ENCODE results near the gene PSD4. TPM values are rescaled to one million over a fixed set of nuclear protein-coding genes. Genes with fewer than 3 reads are reported as not detected.

PSD4 gene
- total RNA-seq, 1 donor from 2014 or later = 11.2 TPM

DNA sequence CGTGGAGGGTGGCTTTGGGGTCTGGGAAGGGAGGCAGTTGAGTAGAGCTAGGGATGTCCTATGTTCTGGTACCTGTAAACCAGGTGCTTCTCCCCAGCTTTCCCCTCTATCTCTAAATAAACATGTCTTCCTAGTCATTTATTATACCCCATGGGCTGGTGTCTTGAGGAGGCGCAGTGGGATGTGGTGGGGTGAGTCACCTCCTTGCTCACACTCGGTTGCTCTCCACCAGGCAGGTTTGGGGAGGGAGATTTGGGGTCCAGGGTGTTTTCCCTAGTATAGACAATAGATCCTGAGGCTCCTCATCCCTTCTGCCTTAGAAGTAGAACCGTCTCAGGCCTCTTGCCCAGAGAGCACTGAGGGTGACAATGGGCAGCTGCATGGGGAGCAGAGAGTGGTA, 5.1 kb downstream of the PSD4 start:
- no peaks in the 10 kb centered on the region for H3K36me3 ChIP-seq
- no peaks in the 10 kb centered on the region for H3K4me1 ChIP-seq
- TF ChIP-seq, protein P1, sequence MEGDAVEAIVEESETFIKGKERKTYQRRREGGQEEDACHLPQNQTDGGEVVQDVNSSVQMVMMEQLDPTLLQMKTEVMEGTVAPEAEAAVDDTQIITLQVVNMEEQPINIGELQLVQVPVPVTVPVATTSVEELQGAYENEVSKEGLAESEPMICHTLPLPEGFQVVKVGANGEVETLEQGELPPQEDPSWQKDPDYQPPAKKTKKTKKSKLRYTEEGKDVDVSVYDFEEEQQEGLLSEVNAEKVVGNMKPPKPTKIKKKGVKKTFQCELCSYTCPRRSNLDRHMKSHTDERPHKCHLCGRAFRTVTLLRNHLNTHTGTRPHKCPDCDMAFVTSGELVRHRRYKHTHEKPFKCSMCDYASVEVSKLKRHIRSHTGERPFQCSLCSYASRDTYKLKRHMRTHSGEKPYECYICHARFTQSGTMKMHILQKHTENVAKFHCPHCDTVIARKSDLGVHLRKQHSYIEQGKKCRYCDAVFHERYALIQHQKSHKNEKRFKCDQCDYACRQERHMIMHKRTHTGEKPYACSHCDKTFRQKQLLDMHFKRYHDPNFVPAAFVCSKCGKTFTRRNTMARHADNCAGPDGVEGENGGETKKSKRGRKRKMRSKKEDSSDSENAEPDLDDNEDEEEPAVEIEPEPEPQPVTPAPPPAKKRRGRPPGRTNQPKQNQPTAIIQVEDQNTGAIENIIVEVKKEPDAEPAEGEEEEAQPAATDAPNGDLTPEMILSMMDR (IDR thresholded peaks at IDR 0.05) = no peak
- no peak overlapping the region for H3K4me3 ChIP-seq
- no peaks in the 10 kb centered on the region for H3K9me3 ChIP-seq
- no peak overlapping the region for H3K27ac ChIP-seq
- DNase-seq (ENCODE audit: low spot score in 2 of 2) = no peak
- no peaks in the 10 kb centered on the region for H3K27me3 ChIP-seq
- intact Hi-C loops (cut with DNase I) = no loop called here

DNA sequence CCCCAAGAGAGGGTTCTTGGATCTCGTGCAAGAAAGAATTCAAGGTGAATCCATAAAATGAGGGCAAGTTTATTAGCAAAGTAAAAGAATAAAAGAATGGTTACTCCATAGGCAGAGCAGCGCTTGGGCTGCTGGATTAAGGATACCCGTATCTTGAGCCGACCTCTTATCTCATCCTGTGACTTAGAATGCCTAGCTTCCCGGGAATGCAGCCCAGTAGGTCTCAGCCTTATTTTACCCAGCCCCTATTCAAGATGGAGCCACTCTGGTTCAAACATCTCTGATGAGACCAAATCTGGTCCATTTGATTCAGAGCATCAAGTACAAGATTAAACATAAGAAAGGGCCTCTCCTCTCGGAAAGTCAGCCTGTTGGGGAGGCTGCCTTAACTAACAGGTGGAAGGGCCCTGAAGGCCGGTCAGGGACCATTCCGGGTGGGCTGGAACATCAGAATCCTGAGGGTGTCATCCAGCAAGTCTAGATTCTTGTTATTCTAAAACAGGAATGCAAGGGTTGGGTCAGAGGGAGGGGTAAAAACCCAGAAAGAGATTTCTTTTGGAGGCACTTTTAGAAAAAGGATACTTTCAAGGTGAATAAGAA, 5.8 kb downstream of the PSD4 start:
- DNase-seq (ENCODE audit: low spot score in 2 of 2) = no peak
- H3K27ac ChIP-seq = no peak overlapping the region
- intact Hi-C loops (cut with DNase I) = no loop called here

DNA sequence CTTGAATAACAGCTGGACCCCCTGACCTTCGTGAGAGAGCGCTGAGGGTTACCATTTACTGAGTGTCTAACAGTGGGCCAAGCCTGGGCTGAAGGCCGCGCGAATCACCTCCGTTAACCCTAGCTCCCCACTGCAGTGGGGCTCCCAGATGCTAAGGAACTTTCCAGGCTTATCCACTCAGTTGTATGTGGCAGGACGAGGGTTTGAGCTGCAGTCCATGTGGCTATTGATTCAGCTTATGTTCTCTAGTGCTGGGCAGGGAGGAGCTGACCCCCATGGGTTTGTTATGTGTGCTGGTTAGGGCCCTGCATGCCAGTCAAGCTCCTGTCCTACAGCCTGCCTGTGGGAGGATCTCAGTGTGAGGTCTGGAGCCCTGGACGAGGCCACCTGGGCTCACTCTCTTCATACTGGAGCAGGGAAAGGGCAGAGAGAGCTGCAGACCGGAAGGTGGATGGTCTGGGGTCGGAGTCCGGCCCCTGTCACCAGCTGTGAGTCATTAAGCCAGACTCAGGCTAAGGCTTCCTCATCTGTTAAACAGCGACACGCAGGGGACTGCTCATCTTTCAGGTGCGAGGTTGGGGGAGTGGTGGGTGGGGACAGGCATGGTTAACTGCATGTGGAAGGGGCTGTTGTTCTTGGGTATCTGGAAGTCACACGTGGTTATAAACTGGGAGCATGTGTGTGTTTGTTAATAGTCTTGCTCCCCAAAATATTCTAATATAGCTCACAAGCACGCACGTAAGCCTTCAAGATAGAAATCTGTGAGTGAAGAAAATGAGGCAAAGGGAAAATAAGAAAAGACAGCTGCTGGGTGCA, 6.6 kb downstream of the PSD4 start:
- intact Hi-C loops (cut with DNase I) = no loop called here
- no peaks in the 10 kb centered on the region for H3K4me1 ChIP-seq
- TF ChIP-seq, protein P1 (IDR thresholded peaks at IDR 0.05) = no peak
- H3K27ac ChIP-seq = no peak overlapping the region
- no peaks in the 10 kb centered on the region for H3K9me3 ChIP-seq
- no peaks in the 10 kb centered on the region for H3K27me3 ChIP-seq
- no peak for DNase-seq (ENCODE audit: low spot score in 2 of 2)
- no peaks in the 10 kb centered on the region for H3K36me3 ChIP-seq
- H3K4me3 ChIP-seq = no peak overlapping the region

More for the DNA sequence above, 5.8 kb downstream of the PSD4 start:
- Histone ChIP-seq H3K4me3 (no peak overlapping the region), H3K36me3 (no peaks in the 10 kb centered on the region), H3K27me3 (no peaks in the 10 kb centered on the region), H3K4me1 (no peaks in the 10 kb centered on the region), H3K9me3 (no peaks in the 10 kb centered on the region)
- TF ChIP-seq, protein P1 (IDR thresholded peaks at IDR 0.05) = no peak

DNA sequence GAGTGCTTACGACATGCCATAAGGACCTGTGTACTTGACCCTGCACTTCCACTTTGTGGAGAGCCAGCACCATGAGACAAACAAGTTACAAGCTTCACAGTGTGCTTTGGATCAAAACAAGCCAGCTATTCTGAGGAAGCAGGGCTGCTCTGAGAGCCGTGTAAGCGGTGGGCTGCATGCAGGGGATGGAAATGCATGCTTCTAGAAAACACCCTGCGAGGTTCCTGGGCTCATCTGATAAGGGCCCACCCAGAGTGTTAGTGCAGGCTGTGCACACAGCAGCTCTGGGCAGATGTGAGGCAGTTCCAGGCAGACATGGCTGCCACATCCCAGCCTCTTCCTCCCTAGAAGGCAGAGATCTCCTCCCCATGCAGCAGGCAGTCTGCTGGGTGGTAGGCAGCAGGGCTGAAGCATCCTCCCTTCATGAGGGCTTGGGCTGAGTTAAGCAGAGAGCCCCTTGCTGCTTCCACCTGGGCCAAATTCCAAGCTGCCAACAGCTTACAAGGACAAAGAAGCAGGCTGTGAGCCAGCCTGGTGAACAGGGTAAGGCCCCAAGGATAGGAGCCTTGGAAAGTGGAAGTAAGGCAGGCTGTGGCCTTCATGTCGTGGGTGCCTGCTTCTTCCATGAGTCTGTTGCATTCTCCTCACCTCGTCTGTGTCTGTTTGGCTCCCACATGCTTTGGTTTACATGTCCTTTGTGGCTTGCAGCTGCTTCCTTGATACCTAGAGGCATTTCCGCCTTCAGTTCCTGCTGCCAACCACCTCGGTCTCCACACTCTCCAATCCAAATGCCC, 7.7 kb downstream of the PSD4 start:
- TF ChIP-seq, protein P1 (IDR thresholded peaks at IDR 0.05) = no peak
- no peaks in the 10 kb centered on the region for H3K36me3 ChIP-seq

DNA sequence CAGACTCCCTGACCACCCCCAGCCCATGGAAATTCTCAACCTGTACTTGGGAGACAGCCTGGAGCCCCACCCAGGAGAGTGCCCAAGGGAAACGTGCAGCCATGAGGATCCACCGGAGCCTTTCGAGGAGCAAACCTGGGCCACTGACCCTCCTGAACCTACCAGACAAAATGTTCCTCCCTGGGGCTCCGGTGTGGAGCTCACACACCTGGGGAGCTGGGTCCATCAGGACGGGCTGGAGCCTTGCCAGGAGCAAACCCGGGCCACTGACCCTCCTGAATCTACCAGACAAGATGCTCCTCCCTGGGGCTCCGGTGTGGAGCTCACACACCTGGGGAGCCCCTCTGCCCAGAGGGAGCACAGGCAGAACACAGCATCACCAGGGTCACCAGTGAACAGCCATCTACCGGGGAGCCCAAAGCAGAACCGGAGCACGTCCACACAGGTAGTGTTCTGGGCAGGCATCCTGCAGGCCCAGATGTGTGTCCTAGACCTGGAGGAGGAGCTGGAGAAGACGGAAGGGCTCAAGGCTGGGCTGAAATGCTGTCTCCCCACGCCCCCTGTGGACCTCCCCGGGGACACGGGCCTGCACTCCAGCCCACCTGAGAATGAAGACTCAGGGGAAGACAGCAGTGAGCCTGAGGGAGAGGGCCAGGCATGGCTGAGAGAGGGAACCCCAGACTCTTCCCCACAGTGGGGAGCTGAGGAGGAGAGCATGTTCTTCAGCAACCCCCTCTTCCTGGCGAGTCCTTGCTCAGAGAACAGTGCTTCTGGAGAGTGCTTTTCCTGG, 8.9 kb downstream of the PSD4 start:
- no peak overlapping the region for H3K4me3 ChIP-seq
- no peaks in the 10 kb centered on the region for H3K9me3 ChIP-seq
- H3K27me3 ChIP-seq = no peaks in the 10 kb centered on the region
- no peaks in the 10 kb centered on the region for H3K36me3 ChIP-seq
- no peaks in the 10 kb centered on the region for H3K4me1 ChIP-seq
- no peak for DNase-seq (ENCODE audit: low spot score in 2 of 2)
- intact Hi-C loops (cut with DNase I) = no loop called here
- TF ChIP-seq, protein P1 (IDR thresholded peaks at IDR 0.05) = no peak
- no peak overlapping the region for H3K27ac ChIP-seq

More for the DNA sequence above, 7.7 kb downstream of the PSD4 start:
- Histone ChIP-seq H3K27me3 (no peaks in the 10 kb centered on the region), H3K9me3 (no peaks in the 10 kb centered on the region), H3K27ac (no peak overlapping the region), H3K4me1 (no peaks in the 10 kb centered on the region), H3K4me3 (no peak overlapping the region)
- DNase-seq (ENCODE audit: low spot score in 2 of 2) = no peak
- intact Hi-C loops (cut with DNase I) = no loop called here
